NCI-H460 (cell line): ENCODE data around the gene TDRKH. TPM values are rescaled to one million over a fixed set of nuclear protein-coding genes. Genes with fewer than 3 reads are reported as not detected.
A peak's percentile ranks its signal among the peaks of the same experiment; 100 is the strongest.
"Not testable (repeated sequence)": the region's sequence is repeated elsewhere in the genome, so short reads cannot be mapped to it uniquely, and the experiment has no call there.

Source experiments
- DNase-seq: peaks from one replicate; pipeline ENCODE4 v3.0.0-alpha.2; 2016; ENCODE audit warnings: low read depth; ENCODE audit errors: extremely low read depth
- total RNA-seq: library from RNA; depleted of rRNA; stranded (reverse); fragments of >200 nt; shearing (Covaris generic); gene quantifications from 2 replicates; pipeline ENCODE4 v1.2.3, GENCODE V29; 2014

The TDRKH gene
- total RNA-seq, 1 experiment from 2014 or later: 10.9 TPM

GRCh38 chr1:151773702-151774101 lies 16.6 kb downstream of the TDRKH start:
- DNase-seq: no peak

- not testable (repeated sequence) for DNase-seq
Measured at GRCh38 chr1:151769270-151769669, 21.0 kb downstream of the TDRKH start.

DNA sequence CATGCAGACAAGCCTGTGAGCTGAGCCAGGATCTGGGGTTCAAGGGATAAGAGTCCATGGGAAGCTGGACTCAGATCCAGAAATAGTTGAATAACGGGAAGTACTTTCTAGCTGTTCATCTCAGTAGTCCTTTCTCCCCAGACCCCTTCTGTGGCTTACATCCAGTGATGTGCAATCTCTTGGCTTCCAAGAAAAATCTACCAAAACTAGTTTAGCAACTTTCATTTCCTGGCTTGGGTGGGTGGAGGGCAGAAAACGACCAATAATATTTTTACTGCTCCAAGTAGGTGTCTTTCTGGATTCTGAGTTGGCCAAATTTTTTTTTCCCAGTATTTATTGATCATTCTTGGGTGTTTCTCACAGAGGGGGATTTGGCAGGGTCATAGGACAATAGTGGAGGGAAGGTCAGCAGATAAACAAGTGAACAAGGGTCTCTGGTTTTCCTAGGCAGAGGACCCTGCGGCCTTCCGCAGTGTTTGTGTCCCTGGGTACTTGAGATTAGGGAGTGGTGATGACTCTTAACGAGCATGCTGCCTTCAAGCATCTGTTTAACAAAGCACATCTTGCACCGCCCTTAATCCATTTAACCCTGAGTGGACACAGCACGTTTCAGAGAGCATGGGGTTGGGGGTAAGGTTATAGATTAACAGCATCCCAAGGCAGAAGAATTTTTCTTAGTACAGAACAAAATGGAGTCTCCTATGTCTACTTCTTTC lies 21.8 kb downstream of the TDRKH start:
- not testable (repeated sequence) for DNase-seq

- DNase-seq: no peak
Measured at GRCh38 chr1:151763990-151764389, 26.3 kb downstream of the TDRKH start.

DNA sequence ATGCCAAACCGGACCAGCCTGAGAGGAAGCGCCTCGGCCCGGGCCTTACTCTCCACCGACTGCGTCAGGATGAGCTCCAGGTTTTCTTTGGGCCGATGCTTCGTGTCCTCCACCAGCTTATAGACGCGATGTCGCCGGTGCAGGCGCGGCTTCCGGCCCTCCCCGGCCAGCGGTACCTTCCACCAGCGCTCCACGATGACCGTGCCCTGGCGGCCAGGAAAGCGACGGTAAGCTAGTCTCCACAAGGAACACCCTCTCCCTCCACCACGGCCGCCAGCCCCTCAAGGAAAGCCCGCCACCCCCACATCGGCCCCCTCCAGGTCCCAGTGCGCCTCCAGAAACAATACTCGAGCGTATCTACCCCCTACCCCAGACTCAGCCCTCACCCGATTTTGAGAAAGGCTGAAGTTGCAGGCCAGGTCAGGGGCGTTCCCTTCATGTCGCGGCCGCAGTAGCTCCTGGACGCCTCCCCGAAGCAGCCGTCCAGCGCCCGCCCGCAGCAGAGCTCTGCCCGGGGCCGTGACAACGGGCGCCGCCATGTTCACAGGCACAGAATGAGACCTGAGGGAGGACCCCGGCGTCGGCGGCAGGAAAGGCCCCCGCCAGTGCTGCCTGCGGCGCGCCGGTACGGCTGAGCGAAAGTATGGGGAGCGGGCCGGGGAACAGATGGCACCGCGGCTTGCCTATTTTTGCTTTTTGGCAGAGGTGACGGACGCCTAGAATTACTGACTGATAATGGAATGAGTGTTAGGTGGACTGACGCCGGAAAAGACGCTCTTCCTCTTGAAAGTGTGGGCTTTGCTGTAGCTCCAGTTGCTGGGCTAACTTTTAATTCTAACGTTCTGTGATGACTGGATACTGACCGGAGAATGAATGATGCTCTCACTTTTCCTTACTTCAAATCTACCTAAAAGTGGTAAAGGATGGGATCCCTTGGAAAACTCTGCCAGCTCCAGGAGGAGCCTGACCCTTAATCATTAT lies 27.1 kb downstream of the TDRKH start, which contains the start of gene MRPL9:
Gene MRPL9 (minus strand): TSS at position 556 of the 981 bp plus-strand sequence. CDS start 17 bp downstream, at position 539.
- peak; percentile 73 for DNase-seq

DNA sequence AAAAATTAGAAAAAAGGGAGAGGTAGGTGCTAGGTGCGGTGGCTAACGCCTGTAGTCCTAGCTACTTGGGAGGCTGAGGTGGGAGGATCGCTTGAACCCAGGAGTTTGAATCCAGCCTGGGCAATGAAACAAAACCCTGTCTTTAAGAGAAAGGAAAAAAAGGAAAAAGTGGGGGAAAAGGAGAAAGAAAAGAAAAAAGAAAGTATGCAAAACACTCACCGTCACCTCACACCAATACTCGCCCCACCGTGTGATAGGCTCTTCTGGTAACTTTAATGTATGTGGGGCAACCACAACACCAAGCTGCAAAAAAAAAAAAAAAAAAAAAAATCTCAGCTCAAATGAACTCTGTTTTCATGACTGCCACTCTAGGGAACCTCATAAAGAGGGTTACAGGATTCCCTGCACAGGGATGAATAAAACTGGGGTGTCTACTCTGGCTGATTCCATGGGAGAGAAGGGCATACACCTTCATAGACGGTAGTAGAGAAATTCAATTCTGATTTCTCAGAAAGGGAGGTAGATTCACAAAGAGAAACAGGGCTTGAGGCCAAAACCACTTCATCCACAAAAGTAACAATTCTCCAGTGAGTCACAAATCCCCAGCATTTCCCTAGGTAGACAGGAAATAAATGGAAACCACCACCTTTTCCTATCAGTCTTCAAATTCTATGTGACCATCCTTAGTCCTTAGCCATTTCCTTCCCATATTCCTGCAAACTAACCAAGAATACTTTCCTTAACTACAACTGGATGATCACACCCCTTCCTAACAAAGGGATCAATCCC lies 29.5 kb downstream of the TDRKH start:
- DNase-seq: no peak

DNA sequence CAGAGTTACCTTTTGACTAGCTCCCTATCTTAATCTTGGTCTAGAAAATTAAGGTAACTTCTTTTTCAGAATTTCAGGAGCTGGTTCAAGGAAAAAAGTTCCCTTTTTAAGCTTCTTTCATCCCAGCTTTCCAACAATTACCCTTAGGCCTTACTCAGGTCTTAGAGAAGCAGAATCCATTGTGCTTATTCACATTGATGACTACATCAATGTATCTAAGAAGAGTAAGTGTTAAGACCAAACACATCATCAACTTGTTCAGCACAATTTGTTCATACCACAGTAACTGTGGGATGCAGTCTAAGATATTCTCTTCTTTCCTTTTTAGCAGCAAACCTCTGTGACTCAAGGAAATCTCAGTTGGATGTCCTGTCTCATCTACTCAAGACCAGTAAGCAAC lies 31.1 kb downstream of the TDRKH start:
- no peak for DNase-seq

GRCh38 chr1:151756291-151756690 lies 34.0 kb downstream of the TDRKH start:
- no peak for DNase-seq

GRCh38 chr1:151741516-151741915 lies 48.8 kb downstream of the TDRKH start:
- no peak for DNase-seq

DNA sequence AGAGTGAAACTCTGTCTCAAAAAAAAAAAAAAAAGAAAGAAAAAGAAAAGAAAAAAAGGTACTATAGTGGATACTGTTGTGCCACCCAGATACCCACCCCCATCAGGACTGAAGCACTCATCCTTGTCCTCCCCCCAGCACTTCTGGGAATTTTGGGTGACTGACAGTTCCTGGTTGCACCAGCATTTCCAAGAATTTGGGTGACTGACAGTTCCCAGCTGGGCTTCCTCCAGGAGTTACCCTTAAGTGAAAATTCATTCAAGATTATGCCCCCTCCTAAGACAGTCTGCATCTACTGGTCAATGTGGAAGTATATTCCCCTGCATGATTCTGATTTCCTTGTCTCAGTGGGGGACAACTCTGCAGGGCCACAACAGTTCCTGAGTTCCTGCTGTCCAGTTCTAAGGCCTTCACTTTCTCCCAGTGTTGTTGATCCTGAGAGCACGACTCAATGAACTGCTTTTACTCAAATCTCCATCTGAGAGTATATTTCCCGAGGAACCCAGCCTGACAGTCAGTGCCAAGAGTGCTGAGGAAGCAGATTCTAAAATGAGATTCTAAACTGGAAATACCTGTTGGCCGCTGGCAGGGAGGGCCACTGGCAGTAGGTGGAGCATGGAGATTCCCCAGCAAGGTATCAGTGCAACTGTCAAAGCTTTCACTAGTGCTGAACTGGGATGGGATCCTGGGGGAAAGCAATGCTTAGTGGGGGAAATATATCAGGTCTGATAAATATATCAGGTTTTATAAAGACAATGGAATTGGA lies 50.5 kb downstream of the TDRKH start:
- no peak for DNase-seq

- DNase-seq: no peak
Measured at GRCh38 chr1:151737479-151737878, 52.8 kb downstream of the TDRKH start.

GRCh38 chr1:151737026-151737425 lies 53.3 kb downstream of the TDRKH start:
- no peak for DNase-seq

DNA sequence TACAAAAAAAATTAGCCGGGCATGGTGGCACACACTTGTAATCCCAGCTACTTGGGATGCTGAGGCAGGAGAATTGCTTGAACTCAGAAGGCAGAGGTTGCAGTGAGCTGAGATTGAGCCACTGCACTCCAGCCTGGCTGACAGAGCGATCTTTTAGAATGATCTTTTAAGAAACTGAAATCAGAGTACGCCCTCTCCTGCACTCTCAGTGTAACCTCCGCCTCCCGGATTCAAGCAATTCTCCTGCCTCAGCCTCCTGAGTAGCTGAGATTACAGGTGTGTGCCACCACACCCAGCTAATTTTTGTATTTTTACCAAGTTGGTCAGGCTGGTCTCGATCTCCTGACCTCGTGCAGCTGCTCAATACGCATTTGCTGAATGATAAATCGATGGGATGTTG lies 56.3 kb downstream of the TDRKH start:
- not testable (repeated sequence) for DNase-seq

- no peak for DNase-seq
Measured at GRCh38 chr1:151733126-151733525, 57.2 kb downstream of the TDRKH start.

- DNase-seq: no peak
Measured at GRCh38 chr1:151729966-151730291, 60.4 kb downstream of the TDRKH start.

DNA sequence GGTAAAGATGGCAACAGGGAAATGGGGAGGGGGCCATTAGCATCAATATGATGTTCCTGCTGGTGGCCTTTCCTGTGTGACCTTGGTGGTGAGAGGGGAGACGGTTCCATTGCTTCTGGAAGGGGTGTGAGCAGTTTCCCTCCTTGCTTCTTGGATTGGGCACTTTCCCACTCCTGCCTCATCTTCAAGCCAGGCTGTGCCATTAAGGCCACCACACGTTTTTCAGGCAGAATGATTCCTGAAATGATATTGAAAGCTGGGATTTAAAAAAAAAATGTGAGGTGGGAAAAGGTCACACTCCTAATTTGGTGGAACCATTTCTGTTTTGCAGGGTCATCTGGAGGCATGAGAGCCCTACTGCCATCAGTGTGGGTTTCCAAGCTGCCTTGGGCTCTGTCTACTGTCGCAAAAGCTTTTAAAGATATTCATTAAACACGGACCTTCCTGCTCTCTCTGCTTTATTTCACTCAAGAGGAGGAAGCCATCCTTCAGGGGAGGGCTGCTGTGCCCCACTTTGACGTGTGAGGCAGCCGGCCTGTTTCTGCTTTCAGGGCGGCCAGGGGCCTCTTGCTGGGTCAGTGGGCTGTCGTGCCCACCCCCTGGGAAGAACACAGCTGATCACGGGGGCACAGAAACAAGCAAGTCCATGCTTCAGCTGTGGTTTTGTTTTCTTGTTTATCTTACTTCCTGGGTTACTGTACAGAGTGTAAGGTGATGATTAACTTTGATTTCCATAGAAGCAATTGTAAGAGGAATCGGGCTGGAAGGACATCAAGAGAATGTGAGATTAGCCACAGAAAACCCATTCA lies 60.9 kb downstream of the TDRKH start:
- no peak for DNase-seq

DNA sequence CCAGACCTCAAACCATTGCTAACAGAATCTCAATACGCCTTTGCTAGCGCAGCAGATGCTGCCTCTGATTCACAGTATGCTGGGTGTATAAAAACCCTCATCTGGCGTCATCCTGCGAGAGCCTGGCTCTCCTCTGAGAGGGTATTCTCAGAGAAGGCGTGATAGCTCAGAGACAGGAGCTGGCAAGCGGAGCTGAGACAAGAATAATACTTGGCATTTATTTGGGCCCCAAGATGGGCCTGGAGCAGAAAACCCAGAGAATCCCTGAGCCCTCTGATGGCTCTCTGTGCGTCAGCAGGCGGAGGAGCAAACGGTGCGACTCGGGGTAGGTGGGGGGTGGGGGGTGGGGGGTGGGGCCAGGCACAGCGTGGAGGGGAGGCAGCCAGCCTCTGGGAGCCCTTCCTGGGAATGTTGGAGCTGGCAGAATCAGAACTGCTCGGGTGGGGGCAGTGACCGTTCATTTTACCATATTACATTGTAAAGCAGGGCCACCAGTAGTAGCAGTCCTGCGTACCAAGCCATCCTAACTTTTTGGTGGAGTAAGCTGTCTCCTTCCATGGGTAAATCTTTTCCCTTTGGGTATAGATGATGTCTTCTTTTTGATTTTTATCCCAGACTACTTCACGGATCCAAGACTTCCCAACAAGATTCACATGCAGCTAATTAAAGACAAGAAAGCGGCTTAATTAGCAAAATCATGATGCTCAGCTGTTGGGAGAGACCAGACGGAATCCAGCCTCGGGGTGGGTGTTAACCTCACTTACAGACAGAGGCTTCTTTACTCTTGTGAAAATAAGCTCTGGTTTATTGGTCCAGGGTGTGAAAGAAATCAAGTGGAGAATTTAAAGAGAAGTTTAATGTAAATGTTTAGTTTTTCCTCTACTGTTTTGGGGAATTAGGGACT lies 61.9 kb downstream of the TDRKH start:
- no peak for DNase-seq

DNA sequence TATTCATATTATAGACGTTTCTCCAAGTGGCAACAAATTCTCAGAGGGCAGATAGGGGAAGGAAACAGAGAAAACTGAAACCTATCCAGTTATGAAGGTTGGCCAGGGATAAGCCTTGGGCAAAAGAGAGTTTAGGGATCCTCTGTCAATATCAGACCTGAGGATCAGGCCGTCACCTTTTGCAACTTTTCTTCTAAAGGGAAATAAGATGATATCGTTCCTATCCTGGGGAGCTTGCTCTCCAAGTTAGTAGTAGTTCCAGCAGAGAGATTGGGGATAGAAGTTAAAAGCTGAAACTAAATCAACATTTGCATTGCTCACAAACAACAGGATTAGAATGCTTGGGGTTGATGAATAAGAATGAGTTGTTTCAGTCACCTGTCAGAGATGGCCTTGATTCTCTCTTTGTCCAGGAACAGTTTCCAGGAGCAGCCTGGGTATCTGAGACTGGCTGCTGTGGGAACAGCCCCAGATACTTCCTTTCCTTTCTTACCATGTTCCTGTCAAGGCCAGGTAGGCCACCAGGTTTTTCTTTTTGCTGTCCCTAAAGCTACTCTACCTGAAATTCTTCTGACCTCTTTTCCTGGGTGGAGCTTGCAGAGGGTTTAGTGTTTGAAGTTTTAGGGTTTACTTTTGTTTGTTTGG lies 66.5 kb downstream of the TDRKH start:
- no peak for DNase-seq
